Measurements from ENCODE around the gene ATP8B3.

GRCh38 chr19:1742989-1743696, 68.9 kb downstream of the ATP8B3 start:
- TF ChIP-seq CTCF (IDR thresholded peaks at IDR 0.05) (no peak), POLR2A (IDR thresholded peaks at IDR 0.05) (no peak)

Measured in testis (tissue), 2 donors.